Measurements from ENCODE around the gene BACE2. TPM values are rescaled to one million over a fixed set of nuclear protein-coding genes. Genes with fewer than 3 reads are reported as not detected.

BACE2 gene
- total RNA-seq, 1 donor from 2014 or later: 82.8 TPM

Other genes with a start within 250 kb of the BACE2 start
- 4.5 and 6.1 TPM in 2 replicates for gene FAM3B, start 148.6 kb downstream of the BACE2 start, total RNA-seq
- gene MX2, start 193.9 kb downstream of the BACE2 start, total RNA-seq: 1.2 and 1.4 TPM in 2 replicates

All from kidney epithelial cell (primary cell).